ENCODE measurements around the gene ZNF324. TPM values are rescaled to one million over a fixed set of nuclear protein-coding genes. Genes with fewer than 3 reads are reported as not detected.

Gene ZNF324
- total and polyA plus RNA-seq, 2 of the 13 experiments (the other 11 are each of a cell fraction or from before 2014, with no cell fraction given) = 1.1 to 4.7 TPM

- TF ChIP-seq REST (IDR thresholded peaks at IDR 0.05; ENCODE audit: borderline replicate concordance in 1 of 2, low read depth in 1 of 2, low read length in 2 of 2) = no peak; a peak in 1 of 4 replicates
- no peak for TF ChIP-seq ARID3A (IDR thresholded peaks at IDR 0.05; ENCODE audit: low read depth, low read length)
- TF ChIP-seq ZNF780A (CRISPR knock-in tag; IDR thresholded peaks at IDR 0.05) = no peak
- no peak for TF ChIP-seq NKX3-1 (CRISPR knock-in tag; IDR thresholded peaks at IDR 0.05)
- peak; percentile 74; the same call in 1 of the 2 replicates for TF ChIP-seq TBX2 (CRISPR knock-in tag; IDR thresholded peaks at IDR 0.05; ENCODE audit: borderline replicate concordance)
- no peak for TF ChIP-seq ZNF704 (CRISPR knock-in tag; IDR thresholded peaks at IDR 0.05; ENCODE audit: borderline replicate concordance)
- TF ChIP-seq IKZF5 (CRISPR knock-in tag; IDR thresholded peaks at IDR 0.05) = 0 out of 2 replicates have a peak, but pooled peaks have one; percentile 16
- no peak for TF ChIP-seq TMF1 (CRISPR knock-in tag; IDR thresholded peaks at IDR 0.05; ENCODE audit: low read depth)
- TF ChIP-seq CENPX (CRISPR knock-in tag; IDR thresholded peaks at IDR 0.05) = no peak
- peak; percentile 95 for TF ChIP-seq MXI1 (IDR thresholded peaks at IDR 0.05; ENCODE audit: borderline replicate concordance, low read depth, low read length)
- peak; percentile 41; the same call in 1 of the 2 replicates for TF ChIP-seq SIN3B (IDR thresholded peaks at IDR 0.05; ENCODE audit: low read length)
- peak; percentile 36 for TF ChIP-seq TEAD3 (CRISPR knock-in tag; optimal IDR thresholded peaks at IDR 0.05; ENCODE audit: borderline replicate concordance)
- TF ChIP-seq ZNF614 (CRISPR knock-in tag; IDR thresholded peaks at IDR 0.05; ENCODE audit: borderline replicate concordance) = no peak
- peak; percentile 6 for TF ChIP-seq MED8 (CRISPR knock-in tag; IDR thresholded peaks at IDR 0.05; ENCODE audit: insufficient replicate concordance)
- TF ChIP-seq ZNF547 (CRISPR knock-in tag; IDR thresholded peaks at IDR 0.05) = no peak
- TF ChIP-seq ZNF224 (CRISPR knock-in tag; IDR thresholded peaks at IDR 0.05) = no peak
- TF ChIP-seq ZBTB43 (CRISPR knock-in tag; conservative IDR thresholded peaks at IDR 0.05) = no peak
- TF ChIP-seq ZNF251 (CRISPR knock-in tag; IDR thresholded peaks at IDR 0.05) = no peak
- peak; percentile 71 for TF ChIP-seq YEATS4 (CRISPR knock-in tag; IDR thresholded peaks at IDR 0.05; ENCODE audit: borderline replicate concordance)
- TF ChIP-seq NFIC (IDR thresholded peaks at IDR 0.05; ENCODE audit: low read length) = no peak
Measured at GRCh38 chr19:58466760-58467589, at the start of gene ZNF324 (continued).
